ENCODE data around the gene TAC3. TPM values are rescaled to one million over a fixed set of nuclear protein-coding genes. Genes with fewer than 3 reads are reported as not detected.

Gene TAC3
- total RNA-seq, 1 donor = 0.43 TPM

DNA sequence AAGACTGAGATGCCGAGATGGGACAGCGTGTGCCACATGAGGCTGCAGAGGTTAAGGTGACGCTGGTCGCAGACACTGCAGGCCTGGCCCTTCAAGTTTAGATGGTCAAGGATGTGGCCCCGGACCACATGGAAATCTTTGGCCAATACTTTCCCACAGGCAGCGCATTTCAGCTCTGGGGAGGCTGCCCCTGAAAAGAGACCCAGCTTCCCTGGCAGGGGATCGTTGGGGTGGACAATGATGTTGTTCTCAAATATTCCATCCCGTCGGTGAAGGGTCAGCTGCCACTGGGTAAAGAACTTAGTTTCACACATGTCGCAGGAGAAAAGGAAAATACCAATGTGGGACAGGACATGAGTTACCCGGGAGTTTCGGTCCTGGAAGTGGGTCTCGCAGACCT is 12.9 kb downstream of the TAC3 start:
- no peak for DNase-seq (ENCODE audit: low read depth)
- TF ChIP-seq, protein P1, sequence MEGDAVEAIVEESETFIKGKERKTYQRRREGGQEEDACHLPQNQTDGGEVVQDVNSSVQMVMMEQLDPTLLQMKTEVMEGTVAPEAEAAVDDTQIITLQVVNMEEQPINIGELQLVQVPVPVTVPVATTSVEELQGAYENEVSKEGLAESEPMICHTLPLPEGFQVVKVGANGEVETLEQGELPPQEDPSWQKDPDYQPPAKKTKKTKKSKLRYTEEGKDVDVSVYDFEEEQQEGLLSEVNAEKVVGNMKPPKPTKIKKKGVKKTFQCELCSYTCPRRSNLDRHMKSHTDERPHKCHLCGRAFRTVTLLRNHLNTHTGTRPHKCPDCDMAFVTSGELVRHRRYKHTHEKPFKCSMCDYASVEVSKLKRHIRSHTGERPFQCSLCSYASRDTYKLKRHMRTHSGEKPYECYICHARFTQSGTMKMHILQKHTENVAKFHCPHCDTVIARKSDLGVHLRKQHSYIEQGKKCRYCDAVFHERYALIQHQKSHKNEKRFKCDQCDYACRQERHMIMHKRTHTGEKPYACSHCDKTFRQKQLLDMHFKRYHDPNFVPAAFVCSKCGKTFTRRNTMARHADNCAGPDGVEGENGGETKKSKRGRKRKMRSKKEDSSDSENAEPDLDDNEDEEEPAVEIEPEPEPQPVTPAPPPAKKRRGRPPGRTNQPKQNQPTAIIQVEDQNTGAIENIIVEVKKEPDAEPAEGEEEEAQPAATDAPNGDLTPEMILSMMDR (IDR thresholded peaks at IDR 0.05; ENCODE audit: insufficient read depth, low read depth, low read length) = no peak
- no peak overlapping the region for H3K4me3 ChIP-seq (ENCODE audit: low read depth, low read length)

DNA sequence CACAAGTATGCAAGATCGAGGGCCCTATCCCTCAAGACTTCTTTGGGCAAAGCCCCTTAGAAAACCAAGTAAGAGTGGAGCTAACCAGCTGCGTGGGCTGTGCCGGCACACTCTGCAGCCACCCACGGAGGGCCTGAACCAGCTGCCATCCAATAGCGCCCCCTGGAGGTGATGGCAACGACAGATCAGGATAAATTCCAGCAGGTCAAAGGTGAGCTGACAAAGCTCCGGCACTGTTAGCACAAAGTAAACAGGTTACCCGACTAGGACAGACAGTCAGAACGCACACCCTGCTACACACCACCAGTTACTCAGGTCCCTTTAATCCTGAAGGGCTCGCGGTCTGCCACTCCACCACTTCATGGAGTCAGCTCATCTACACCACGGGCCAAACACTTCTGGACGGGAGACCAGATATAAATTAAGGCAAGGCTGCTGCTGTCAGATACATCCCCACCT is 14.9 kb downstream of the TAC3 start:
- DNase-seq (ENCODE audit: low read depth) = peak; percentile 78
- no peak overlapping the region for H3K4me3 ChIP-seq (ENCODE audit: low read depth, low read length)
- TF ChIP-seq, protein P1 (IDR thresholded peaks at IDR 0.05; ENCODE audit: insufficient read depth, low read depth, low read length) = peak; percentile 90

DNA sequence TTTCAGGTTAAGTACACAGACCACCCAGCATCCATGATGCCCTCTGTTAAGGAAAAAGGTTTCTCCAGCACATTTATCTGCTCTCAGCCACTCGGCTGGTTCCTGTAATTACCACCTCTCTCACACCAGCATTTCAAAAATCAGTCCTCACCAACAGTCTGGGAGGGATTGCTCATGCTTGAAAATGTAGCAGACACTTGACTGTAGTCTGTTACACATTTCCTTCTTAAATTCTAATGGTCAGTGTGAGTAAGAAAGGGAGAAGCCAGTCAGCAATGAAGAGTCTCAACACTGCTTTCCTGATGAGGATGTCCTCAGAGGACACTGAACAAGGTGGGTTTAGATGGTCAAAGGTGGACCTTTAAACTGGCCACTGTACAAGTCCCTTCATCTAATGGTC is 15.9 kb downstream of the TAC3 start:
- H3K4me3 ChIP-seq (ENCODE audit: low read depth, low read length) = no peak overlapping the region
- TF ChIP-seq, protein P1 (IDR thresholded peaks at IDR 0.05; ENCODE audit: insufficient read depth, low read depth, low read length) = no peak
- no peak for DNase-seq (ENCODE audit: low read depth)

DNA sequence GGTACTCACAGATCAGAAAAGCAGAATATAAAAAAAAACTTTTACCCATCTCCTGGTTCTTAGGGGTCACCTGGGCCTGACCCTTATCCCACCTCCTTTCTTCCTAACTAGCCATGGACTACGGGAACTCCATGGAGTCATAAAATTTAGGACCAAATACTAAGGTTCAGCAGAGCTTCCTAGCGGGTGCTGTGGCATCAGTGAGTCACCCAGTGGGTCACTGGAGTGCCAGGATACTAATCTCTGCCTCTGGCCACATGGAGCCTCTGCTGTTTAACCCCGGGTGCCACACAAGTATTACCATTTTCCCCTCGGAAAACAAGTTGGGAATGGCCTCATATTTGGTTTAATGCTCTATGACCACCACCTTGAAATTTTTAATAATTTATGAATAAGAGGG is 16.9 kb downstream of the TAC3 start:
- H3K4me3 ChIP-seq (ENCODE audit: low read depth, low read length) = no peak overlapping the region
- DNase-seq (ENCODE audit: low read depth) = no peak
- TF ChIP-seq, protein P1 (IDR thresholded peaks at IDR 0.05; ENCODE audit: insufficient read depth, low read depth, low read length) = no peak

DNA sequence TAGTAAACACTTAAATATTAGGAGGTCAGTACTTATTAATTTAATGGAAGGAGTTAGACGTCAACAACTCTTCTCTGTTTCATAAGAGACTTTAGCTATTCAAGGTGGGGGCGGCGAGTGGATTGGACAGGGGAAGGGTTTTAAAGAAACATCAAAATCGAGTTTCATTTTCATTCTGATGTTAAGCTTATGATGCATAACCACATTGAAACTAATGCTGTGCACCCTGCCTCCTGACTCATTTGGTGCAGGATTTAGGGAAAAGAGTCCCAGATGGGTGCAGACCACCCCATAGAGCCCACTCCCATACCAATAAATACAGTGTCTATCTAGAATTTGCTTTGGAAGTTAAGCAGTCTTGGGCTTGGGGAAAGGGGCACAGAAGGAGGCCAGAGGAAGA is 17.3 kb downstream of the TAC3 start:
- TF ChIP-seq, protein P1 (IDR thresholded peaks at IDR 0.05; ENCODE audit: insufficient read depth, low read depth, low read length) = no peak
- H3K4me3 ChIP-seq (ENCODE audit: low read depth, low read length) = no peak overlapping the region
- DNase-seq (ENCODE audit: low read depth) = no peak

DNA sequence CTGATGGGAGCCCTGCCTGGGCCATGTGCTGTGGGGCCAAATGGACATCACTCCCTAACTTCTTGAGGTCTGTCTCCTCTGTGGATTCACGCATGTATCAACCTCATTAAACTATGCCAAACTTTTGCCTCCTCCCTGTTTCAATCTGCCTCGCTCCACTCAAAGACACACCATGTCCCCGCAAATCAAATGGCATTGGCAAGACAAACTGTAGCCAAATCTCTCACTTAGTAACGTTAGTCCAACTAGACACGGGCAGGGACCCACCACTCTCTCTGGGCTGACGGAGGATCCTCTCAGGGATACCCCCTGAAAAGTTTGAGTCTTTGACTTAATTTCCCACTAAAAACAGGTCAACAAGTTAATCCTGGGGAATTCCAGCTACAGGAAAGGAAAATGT is 18.0 kb downstream of the TAC3 start:
- DNase-seq (ENCODE audit: low read depth) = no peak
- TF ChIP-seq, protein P1 (IDR thresholded peaks at IDR 0.05; ENCODE audit: insufficient read depth, low read depth, low read length) = no peak
- H3K4me3 ChIP-seq (ENCODE audit: low read depth, low read length) = no peak overlapping the region

DNA sequence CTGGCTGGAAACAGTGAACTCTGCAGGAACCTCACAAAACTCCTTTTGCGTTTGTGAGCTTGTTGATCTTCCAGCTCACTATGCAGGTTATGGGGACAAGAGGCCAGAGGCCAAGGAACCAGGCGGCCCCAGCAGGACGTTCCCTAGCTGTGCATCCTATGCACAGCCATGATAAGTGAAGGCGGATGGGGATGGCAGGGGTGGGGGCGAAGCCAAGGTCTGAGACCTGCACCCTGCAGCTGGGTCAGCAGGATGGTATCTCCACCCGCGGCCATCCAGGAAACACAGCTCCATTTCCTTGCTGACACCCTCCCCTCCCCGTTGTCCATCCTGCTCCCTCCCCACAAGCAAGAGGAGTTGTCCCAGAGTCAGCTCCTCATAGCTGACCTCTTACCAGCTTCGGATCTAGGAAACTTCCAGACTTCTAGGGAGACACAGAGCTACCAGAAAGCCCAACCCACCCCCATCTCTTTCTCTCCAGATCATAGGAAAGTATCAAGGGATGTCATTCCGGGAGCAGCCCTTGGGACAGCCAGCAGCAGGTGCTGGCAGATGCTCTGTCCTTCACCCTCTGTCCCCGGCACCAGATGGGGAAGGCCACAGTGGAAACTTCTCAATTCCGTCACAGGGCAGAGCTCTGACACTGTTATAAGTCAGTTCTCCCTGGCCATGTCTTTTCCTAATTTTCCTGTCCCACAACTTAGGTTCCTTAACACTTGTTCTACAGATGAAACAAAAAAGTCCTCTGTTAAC is 19.4 kb downstream of the TAC3 start:
- no peak for DNase-seq (ENCODE audit: low read depth)
- TF ChIP-seq, protein P1 (IDR thresholded peaks at IDR 0.05; ENCODE audit: insufficient read depth, low read depth, low read length) = no peak
- H3K4me3 ChIP-seq (ENCODE audit: low read depth, low read length) = no peak overlapping the region
